Measurements from ENCODE around the gene MRPS30.

DNA sequence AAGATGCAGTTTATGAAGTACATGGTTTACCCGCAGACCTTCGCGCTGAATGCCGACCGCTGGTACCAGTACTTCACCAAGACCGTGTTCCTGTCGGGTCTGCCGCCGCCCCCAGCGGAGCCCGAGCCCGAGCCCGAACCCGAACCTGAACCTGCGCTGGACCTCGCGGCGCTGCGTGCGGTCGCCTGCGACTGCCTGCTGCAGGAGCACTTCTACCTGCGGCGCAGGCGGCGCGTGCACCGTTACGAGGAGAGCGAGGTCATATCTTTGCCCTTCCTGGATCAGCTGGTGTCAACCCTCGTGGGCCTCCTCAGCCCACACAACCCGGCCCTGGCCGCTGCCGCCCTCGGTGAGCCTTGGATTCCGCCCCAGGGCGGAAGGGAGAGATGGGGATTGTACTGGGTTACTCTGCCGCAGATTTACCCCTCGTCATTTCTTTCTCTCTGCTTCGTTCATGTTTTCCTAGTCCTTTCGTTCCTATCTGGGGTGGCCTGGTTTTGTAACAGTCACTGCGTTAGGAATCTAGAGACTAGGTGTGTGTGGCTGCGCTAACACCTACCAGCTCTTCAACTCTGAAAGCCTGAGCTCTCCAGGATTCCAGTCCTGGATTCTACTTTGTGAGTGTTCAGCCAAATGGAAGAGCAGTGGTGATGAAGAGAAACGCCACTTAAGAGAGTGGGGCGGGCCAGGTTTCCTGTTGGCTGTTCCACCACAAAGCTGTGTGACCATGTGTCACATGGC, 638 bp downstream of the MRPS30 start:
- no peak for TF ChIP-seq CEBPB (IDR thresholded peaks at IDR 0.05)
- TF ChIP-seq, protein P1, sequence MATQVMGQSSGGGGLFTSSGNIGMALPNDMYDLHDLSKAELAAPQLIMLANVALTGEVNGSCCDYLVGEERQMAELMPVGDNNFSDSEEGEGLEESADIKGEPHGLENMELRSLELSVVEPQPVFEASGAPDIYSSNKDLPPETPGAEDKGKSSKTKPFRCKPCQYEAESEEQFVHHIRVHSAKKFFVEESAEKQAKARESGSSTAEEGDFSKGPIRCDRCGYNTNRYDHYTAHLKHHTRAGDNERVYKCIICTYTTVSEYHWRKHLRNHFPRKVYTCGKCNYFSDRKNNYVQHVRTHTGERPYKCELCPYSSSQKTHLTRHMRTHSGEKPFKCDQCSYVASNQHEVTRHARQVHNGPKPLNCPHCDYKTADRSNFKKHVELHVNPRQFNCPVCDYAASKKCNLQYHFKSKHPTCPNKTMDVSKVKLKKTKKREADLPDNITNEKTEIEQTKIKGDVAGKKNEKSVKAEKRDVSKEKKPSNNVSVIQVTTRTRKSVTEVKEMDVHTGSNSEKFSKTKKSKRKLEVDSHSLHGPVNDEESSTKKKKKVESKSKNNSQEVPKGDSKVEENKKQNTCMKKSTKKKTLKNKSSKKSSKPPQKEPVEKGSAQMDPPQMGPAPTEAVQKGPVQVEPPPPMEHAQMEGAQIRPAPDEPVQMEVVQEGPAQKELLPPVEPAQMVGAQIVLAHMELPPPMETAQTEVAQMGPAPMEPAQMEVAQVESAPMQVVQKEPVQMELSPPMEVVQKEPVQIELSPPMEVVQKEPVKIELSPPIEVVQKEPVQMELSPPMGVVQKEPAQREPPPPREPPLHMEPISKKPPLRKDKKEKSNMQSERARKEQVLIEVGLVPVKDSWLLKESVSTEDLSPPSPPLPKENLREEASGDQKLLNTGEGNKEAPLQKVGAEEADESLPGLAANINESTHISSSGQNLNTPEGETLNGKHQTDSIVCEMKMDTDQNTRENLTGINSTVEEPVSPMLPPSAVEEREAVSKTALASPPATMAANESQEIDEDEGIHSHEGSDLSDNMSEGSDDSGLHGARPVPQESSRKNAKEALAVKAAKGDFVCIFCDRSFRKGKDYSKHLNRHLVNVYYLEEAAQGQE (IDR thresholded peaks at IDR 0.05; ENCODE audit: low read depth) = no peak
- no peak for TF ChIP-seq NFIC (IDR thresholded peaks at IDR 0.05)
- 0 out of 2 replicates have a peak, but pooled peaks have one; percentile 30 for TF ChIP-seq MAX (IDR thresholded peaks at IDR 0.05)
- TF ChIP-seq ZBTB7A (IDR thresholded peaks at IDR 0.05; ENCODE audit: low read depth) = no peak
- no peak; the same call in 1 of the 2 replicates for TF ChIP-seq TAF1 (IDR thresholded peaks at IDR 0.05; ENCODE audit: low read depth)
- no peak for TF ChIP-seq CREB1 (IDR thresholded peaks at IDR 0.05; ENCODE audit: low read depth)
- no peak for TF ChIP-seq TEAD4 (IDR thresholded peaks at IDR 0.05)
- TF ChIP-seq EP300 (IDR thresholded peaks at IDR 0.05; ENCODE audit: borderline replicate concordance) = 0 out of 2 replicates have a peak, but pooled peaks have one; percentile 7
- no peak for TF ChIP-seq TCF12 (IDR thresholded peaks at IDR 0.05; ENCODE audit: low read depth)
- TF ChIP-seq YY1 (IDR thresholded peaks at IDR 0.05; ENCODE audit: low read depth) = no peak
- TF ChIP-seq FOXM1 (IDR thresholded peaks at IDR 0.05; ENCODE audit: borderline replicate concordance, low read depth) = no peak
- TF ChIP-seq EGR1 (IDR thresholded peaks at IDR 0.05) = no peak
- TF ChIP-seq RAD21 (IDR thresholded peaks at IDR 0.05; ENCODE audit: low read depth) = no peak
